Measurements from ENCODE around the gene ATP1B3. TPM values are rescaled to one million over a fixed set of nuclear protein-coding genes. Genes with fewer than 3 reads are reported as not detected.

The ATP1B3 gene
- total RNA-seq, 4 donors from 2014 or later: 120 to 161 (median 140) TPM

Other genes starting within 250 kb of the ATP1B3 start
- gene RNF7, start 138.3 kb upstream of the ATP1B3 start, total RNA-seq: 100 to 1,000 TPM in 1 of 4 donors, 10 to 100 TPM in 3; 75.6 to 117 (median 84.1) TPM
- gene GRK7, start 113.2 kb upstream of the ATP1B3 start, total RNA-seq: under 1 TPM in 1 of 4 donors, not detected in 3; 0.34 TPM

Data from lower leg skin (tissue), 4 donors.